ENCODE results near the gene FAM120B. TPM values are rescaled to one million over a fixed set of nuclear protein-coding genes. Genes with fewer than 3 reads are reported as not detected.
"Not testable (repeated sequence)": the region's sequence is repeated elsewhere in the genome, so short reads cannot be mapped to it uniquely, and the experiment has no call there.

The FAM120B gene
- total RNA-seq, 2 donors from 2014 or later: 18.7 to 25.3 TPM

GRCh38 chr6:170394980-170395379 lies 88.4 kb downstream of the FAM120B start:
- DNase-seq (ENCODE audit: low spot score): no peak
- intact Hi-C loops (cut with DNase I): no loop called here

GRCh38 chr6:170398743-170399369 lies 92.3 kb downstream of the FAM120B start:
- DNase-seq (ENCODE audit: low spot score); intact Hi-C loops (cut with DNase I): not testable (repeated sequence)

GRCh38 chr6:170399955-170400558 lies 93.5 kb downstream of the FAM120B start:
- intact Hi-C loops (cut with DNase I); DNase-seq (ENCODE audit: low spot score): not testable (repeated sequence)

GRCh38 chr6:170402318-170403040 lies 95.9 kb downstream of the FAM120B start:
- intact Hi-C loops (cut with DNase I): no loop called here
- no peak for DNase-seq (ENCODE audit: low spot score)

GRCh38 chr6:170403451-170403850 lies 96.9 kb downstream of the FAM120B start:
- no peak for DNase-seq (ENCODE audit: low spot score)
- intact Hi-C loops (cut with DNase I): no loop called here

GRCh38 chr6:170404036-170404435 lies 97.5 kb downstream of the FAM120B start:
- no peak for DNase-seq (ENCODE audit: low spot score)
- intact Hi-C loops (cut with DNase I): no loop called here

- intact Hi-C loops (cut with DNase I): no loop called here
- DNase-seq (ENCODE audit: low spot score): no peak
Observed at GRCh38 chr6:170404697-170405096, 98.1 kb downstream of the FAM120B start.

GRCh38 chr6:170405311-170405975 lies 98.9 kb downstream of the FAM120B start:
- intact Hi-C loops (cut with DNase I): no loop called here
- no peak for DNase-seq (ENCODE audit: low spot score)

GRCh38 chr6:170407200-170407599 lies 100.6 kb downstream of the FAM120B start:
- no peak for DNase-seq (ENCODE audit: low spot score)
- intact Hi-C loops (cut with DNase I): no loop called here

GRCh38 chr6:170407932-170408331 lies 101.4 kb downstream of the FAM120B start:
- intact Hi-C loops (cut with DNase I): no loop called here
- no peak for DNase-seq (ENCODE audit: low spot score)

- intact Hi-C loops (cut with DNase I); DNase-seq (ENCODE audit: low spot score): not testable (repeated sequence)
Observed at GRCh38 chr6:170409746-170410145, 103.2 kb downstream of the FAM120B start.

- intact Hi-C loops (cut with DNase I): no loop called here
- no peak for DNase-seq (ENCODE audit: low spot score)
Observed at GRCh38 chr6:170410241-170410640, 103.7 kb downstream of the FAM120B start.

- intact Hi-C loops (cut with DNase I): loop anchor here in 1 of 2 donors (2.0 kb wide), 1 partner anchor 65 kb away; no protein-coding TSS in a partner anchor
- DNase-seq (ENCODE audit: low spot score): no peak
Observed at GRCh38 chr6:170415318-170415717, 108.8 kb downstream of the FAM120B start.

GRCh38 chr6:170416303-170416702 lies 109.7 kb downstream of the FAM120B start:
- intact Hi-C loops (cut with DNase I): no loop called here
- no peak for DNase-seq (ENCODE audit: low spot score)

GRCh38 chr6:170416959-170417606 lies 110.5 kb downstream of the FAM120B start:
- DNase-seq (ENCODE audit: low spot score): no peak
- intact Hi-C loops (cut with DNase I): no loop called here

- intact Hi-C loops (cut with DNase I): no loop called here
- no peak for DNase-seq (ENCODE audit: low spot score)
Observed at GRCh38 chr6:170417881-170418280, 111.3 kb downstream of the FAM120B start.

GRCh38 chr6:170420283-170420682 lies 113.7 kb downstream of the FAM120B start:
- DNase-seq (ENCODE audit: low spot score): no peak
- intact Hi-C loops (cut with DNase I): no loop called here

GRCh38 chr6:170420791-170421776 lies 114.5 kb downstream of the FAM120B start:
- intact Hi-C loops (cut with DNase I): no loop called here
- DNase-seq (ENCODE audit: low spot score): no peak
